HFFc6 (cell line): ENCODE results near the gene ATP13A2. TPM values are rescaled to one million over a fixed set of nuclear protein-coding genes. Genes with fewer than 3 reads are reported as not detected.

Experiments
- DNase-seq: peaks from one replicate; pipeline ENCODE4 v3.0.0-alpha.2; 2018
- H3K27ac Mint-ChIP-seq: 2 replicates; pipeline ENCODE4 v1.8.0; 2020; ENCODE audit warnings: mild to moderate bottlenecking, mixed read lengths
- H3K27me3 Mint-ChIP-seq: 2 replicates; pipeline ENCODE4 v1.8.0; 2021; ENCODE audit warnings: mild to moderate bottlenecking, moderate library complexity, mixed read lengths; ENCODE audit not compliant: insufficient read depth
- H3K36me3 Mint-ChIP-seq: 2 replicates; pipeline ENCODE4 v1.8.0; 2021; ENCODE audit warnings: low read depth, mixed read lengths
- H3K4me1 Mint-ChIP-seq: 2 replicates; pipeline ENCODE4 v1.8.0; 2020; ENCODE audit warnings: low read depth, mixed read lengths
- H3K4me3 Mint-ChIP-seq: 2 replicates; pipeline ENCODE4 v1.8.0; 2020; ENCODE audit warnings: mild to moderate bottlenecking, moderate library complexity, mixed read lengths
- H3K9me3 Mint-ChIP-seq: 2 replicates; pipeline ENCODE4 v1.8.0; 2020; ENCODE audit warnings: mild to moderate bottlenecking, mixed read lengths
- CTCF ChIP-seq: fragments of 200-600 bp; sonication (generic); IDR thresholded peaks from 2 replicates; pipeline ENCODE4 v1.5.0; 2021; ENCODE audit warnings: antibody characterized with exemption, mild to moderate bottlenecking
- total RNA-seq, 6 experiments: library from RNA; stranded (reverse); fragmentation: NEBNext Ultra II Directional; extraction: Animal tissue kit (Norgen Biotek cat#: 25700); gene quantifications; 2 replicates in 1 of 6; 3 replicates in 5 of 6; pipeline ENCODE4 v1.2.3, GENCODE V29; 2021

The ATP13A2 gene
- total RNA-seq, 6 experiments from 2014 or later, result 26.8 to 33.6 (median 29.4) TPM

- Mint-ChIP-seq H3K9me3 (no peaks in the 10 kb centered on the region), H3K36me3 (peaks cover 9% of the 10 kb centered on the region), H3K4me3 (no peak overlapping the region), H3K27me3 (no peaks in the 10 kb centered on the region), H3K27ac (no peak overlapping the region), H3K4me1 (peaks cover 22% of the 10 kb centered on the region)
- no peak for TF ChIP-seq CTCF
- no peak for DNase-seq
These were observed 36.2 kb upstream of the ATP13A2 start for GRCh38 chr1:17047924-17048323.

- Mint-ChIP-seq H3K27me3 (no peaks in the 10 kb centered on the region; the same call in 1 of the 2 replicates), H3K4me3 (no peak overlapping the region), H3K27ac (no peak overlapping the region; the same call in 1 of the 2 replicates), H3K36me3 (peaks cover 9% of the 10 kb centered on the region), H3K4me1 (peaks cover 11% of the 10 kb centered on the region), H3K9me3 (no peaks in the 10 kb centered on the region)
- peak; percentile 26 for TF ChIP-seq CTCF
- no peak for DNase-seq
These were observed 34.6 kb upstream of the ATP13A2 start for GRCh38 chr1:17046334-17046657.

- peaks cover 9% of the 10 kb centered on the region for H3K36me3 Mint-ChIP-seq
- no peaks in the 10 kb centered on the region; the same call in 1 of the 2 replicates for H3K27me3 Mint-ChIP-seq
- H3K27ac Mint-ChIP-seq, result peak overlapping the region; percentile 75
- peaks cover 7% of the 10 kb centered on the region for H3K4me1 Mint-ChIP-seq
- H3K4me3 Mint-ChIP-seq, result peak overlapping the region; percentile 79
- TF ChIP-seq CTCF, result peak; percentile 89
- DNase-seq, result peak; percentile 73
- no peaks in the 10 kb centered on the region for H3K9me3 Mint-ChIP-seq
These were observed 34.1 kb upstream of the ATP13A2 start for GRCh38 chr1:17045634-17046333.

GRCh38 chr1:17045150-17045549 lies 33.4 kb upstream of the ATP13A2 start:
- no peak for TF ChIP-seq CTCF
- peaks cover 7% of the 10 kb centered on the region for H3K4me1 Mint-ChIP-seq
- H3K27me3 Mint-ChIP-seq, result no peaks in the 10 kb centered on the region; the same call in 1 of the 2 replicates
- peak overlapping the region; percentile 18; the same call in 1 of the 2 replicates for H3K27ac Mint-ChIP-seq
- no peak for DNase-seq
- H3K4me3 Mint-ChIP-seq, result no peak overlapping the region
- H3K9me3 Mint-ChIP-seq, result no peaks in the 10 kb centered on the region
- H3K36me3 Mint-ChIP-seq, result peaks cover 9% of the 10 kb centered on the region

GRCh38 chr1:17043676-17044075 lies 31.9 kb upstream of the ATP13A2 start:
- peaks cover 9% of the 10 kb centered on the region for H3K36me3 Mint-ChIP-seq
- no peaks in the 10 kb centered on the region; the same call in 1 of the 2 replicates for H3K27me3 Mint-ChIP-seq
- DNase-seq, result no peak
- H3K27ac Mint-ChIP-seq, result no peak overlapping the region
- H3K4me3 Mint-ChIP-seq, result no peak overlapping the region
- no peak for TF ChIP-seq CTCF
- peaks cover 7% of the 10 kb centered on the region for H3K4me1 Mint-ChIP-seq
- no peaks in the 10 kb centered on the region for H3K9me3 Mint-ChIP-seq
